GM04503 (cell line): Measurements from ENCODE around the gene COL4A1.

Source experiments
- DNase-seq: peaks from one replicate; pipeline ENCODE4 v3.0.0-alpha.2; 2012; ENCODE audit warnings: low read depth

COL4A1 gene

GRCh38 chr13:110293037-110293436 is 13.9 kb downstream of the COL4A1 start:
- no peak for DNase-seq

- DNase-seq = no peak
Measured at GRCh38 chr13:110291286-110291685, 15.7 kb downstream of the COL4A1 start.

- DNase-seq = no peak
Measured at GRCh38 chr13:110290826-110291225, 16.1 kb downstream of the COL4A1 start.

GRCh38 chr13:110290153-110290552 is 16.8 kb downstream of the COL4A1 start:
- no peak for DNase-seq

- DNase-seq = no peak
Measured at GRCh38 chr13:110289661-110290060, 17.3 kb downstream of the COL4A1 start.

- DNase-seq = no peak
Measured at GRCh38 chr13:110289174-110289573, 17.8 kb downstream of the COL4A1 start.

GRCh38 chr13:110286833-110287819 is 19.8 kb downstream of the COL4A1 start:
- no peak for DNase-seq

- DNase-seq = no peak
Measured at GRCh38 chr13:110285991-110286832, 20.7 kb downstream of the COL4A1 start.

- no peak for DNase-seq
Measured at GRCh38 chr13:110284779-110285484, 22.0 kb downstream of the COL4A1 start.

- DNase-seq = no peak
Measured at GRCh38 chr13:110283736-110284517, 23.0 kb downstream of the COL4A1 start.

GRCh38 chr13:110282316-110282841 is 24.6 kb downstream of the COL4A1 start:
- no peak for DNase-seq

- DNase-seq = no peak
Measured at GRCh38 chr13:110281736-110282135, 25.2 kb downstream of the COL4A1 start.

- DNase-seq = no peak
Measured at GRCh38 chr13:110280985-110281688, 25.8 kb downstream of the COL4A1 start.

GRCh38 chr13:110280231-110280813 is 26.6 kb downstream of the COL4A1 start:
- DNase-seq = no peak

GRCh38 chr13:110279684-110280083 is 27.3 kb downstream of the COL4A1 start:
- no peak for DNase-seq

GRCh38 chr13:110278859-110279258 is 28.1 kb downstream of the COL4A1 start:
- DNase-seq = no peak

GRCh38 chr13:110277357-110277975 is 29.5 kb downstream of the COL4A1 start:
- no peak for DNase-seq

GRCh38 chr13:110276553-110276950 is 30.4 kb downstream of the COL4A1 start:
- DNase-seq = no peak

GRCh38 chr13:110275931-110276552 is 30.9 kb downstream of the COL4A1 start:
- DNase-seq = no peak
